ENCODE data around the gene ADGRV1. TPM values are rescaled to one million over a fixed set of nuclear protein-coding genes. Genes with fewer than 3 reads are reported as not detected.

ADGRV1 gene
- total and polyA plus RNA-seq, 9 of the 15 experiments (the other 6 are each of a cell fraction or from before 2014, with no cell fraction given) = 21.7 to 156 (median 58.2) TPM

DNA sequence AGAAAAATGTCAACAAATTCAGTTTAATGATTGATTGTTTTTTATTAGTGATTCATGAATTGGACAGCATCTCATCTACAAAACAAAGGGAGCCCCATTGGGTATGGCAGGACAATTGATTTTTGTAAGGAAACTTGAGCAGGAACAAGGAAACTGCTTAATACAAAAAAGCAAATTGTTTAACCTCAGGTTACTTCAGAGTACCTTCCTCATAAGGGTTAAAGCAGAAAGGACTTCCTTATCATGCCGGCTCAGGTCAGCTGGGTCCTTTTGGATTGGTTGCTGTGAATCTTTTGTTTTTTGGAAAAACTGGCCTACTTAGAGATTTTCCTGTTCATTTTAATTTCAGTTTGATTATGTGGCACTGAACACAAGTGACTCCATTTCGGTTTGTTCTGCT is 612.7 kb downstream of the ADGRV1 start (continued):
- TF ChIP-seq, protein P1, sequence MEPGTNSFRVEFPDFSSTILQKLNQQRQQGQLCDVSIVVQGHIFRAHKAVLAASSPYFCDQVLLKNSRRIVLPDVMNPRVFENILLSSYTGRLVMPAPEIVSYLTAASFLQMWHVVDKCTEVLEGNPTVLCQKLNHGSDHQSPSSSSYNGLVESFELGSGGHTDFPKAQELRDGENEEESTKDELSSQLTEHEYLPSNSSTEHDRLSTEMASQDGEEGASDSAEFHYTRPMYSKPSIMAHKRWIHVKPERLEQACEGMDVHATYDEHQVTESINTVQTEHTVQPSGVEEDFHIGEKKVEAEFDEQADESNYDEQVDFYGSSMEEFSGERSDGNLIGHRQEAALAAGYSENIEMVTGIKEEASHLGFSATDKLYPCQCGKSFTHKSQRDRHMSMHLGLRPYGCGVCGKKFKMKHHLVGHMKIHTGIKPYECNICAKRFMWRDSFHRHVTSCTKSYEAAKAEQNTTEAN (CRISPR knock-in tag; IDR thresholded peaks at IDR 0.05) = no peak
- TF ChIP-seq, protein P2, sequence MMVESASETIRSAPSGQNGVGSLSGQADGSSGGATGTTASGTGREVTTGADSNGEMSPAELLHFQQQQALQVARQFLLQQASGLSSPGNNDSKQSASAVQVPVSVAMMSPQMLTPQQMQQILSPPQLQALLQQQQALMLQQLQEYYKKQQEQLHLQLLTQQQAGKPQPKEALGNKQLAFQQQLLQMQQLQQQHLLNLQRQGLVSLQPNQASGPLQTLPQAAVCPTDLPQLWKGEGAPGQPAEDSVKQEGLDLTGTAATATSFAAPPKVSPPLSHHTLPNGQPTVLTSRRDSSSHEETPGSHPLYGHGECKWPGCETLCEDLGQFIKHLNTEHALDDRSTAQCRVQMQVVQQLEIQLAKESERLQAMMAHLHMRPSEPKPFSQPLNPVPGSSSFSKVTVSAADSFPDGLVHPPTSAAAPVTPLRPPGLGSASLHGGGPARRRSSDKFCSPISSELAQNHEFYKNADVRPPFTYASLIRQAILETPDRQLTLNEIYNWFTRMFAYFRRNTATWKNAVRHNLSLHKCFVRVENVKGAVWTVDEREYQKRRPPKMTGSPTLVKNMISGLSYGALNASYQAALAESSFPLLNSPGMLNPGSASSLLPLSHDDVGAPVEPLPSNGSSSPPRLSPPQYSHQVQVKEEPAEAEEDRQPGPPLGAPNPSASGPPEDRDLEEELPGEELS (CRISPR knock-in tag; IDR thresholded peaks at IDR 0.05; ENCODE audit: borderline replicate concordance) = no peak
- TF ChIP-seq, protein P3, sequence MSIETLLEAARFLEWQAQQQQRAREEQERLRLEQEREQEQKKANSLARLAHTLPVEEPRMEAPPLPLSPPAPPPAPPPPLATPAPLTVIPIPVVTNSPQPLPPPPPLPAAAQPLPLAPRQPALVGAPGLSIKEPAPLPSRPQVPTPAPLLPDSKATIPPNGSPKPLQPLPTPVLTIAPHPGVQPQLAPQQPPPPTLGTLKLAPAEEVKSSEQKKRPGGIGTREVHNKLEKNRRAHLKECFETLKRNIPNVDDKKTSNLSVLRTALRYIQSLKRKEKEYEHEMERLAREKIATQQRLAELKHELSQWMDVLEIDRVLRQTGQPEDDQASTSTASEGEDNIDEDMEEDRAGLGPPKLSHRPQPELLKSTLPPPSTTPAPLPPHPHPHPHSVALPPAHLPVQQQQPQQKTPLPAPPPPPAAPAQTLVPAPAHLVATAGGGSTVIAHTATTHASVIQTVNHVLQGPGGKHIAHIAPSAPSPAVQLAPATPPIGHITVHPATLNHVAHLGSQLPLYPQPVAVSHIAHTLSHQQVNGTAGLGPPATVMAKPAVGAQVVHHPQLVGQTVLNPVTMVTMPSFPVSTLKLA (conservative IDR thresholded peaks at IDR 0.05) = no peak
- TF ChIP-seq PHF8 (IDR thresholded peaks at IDR 0.05; ENCODE audit: borderline replicate concordance, low read length) (no peak), MYC (IDR thresholded peaks at IDR 0.05; ENCODE audit: low read depth, low read length) (no peak), MYC (CRISPR knock-in tag; IDR thresholded peaks at IDR 0.05; ENCODE audit: borderline replicate concordance, low read depth) (no peak), RFX5 (IDR thresholded peaks at IDR 0.05; ENCODE audit: low read depth, low read length) (no peak), BRCA1 (IDR thresholded peaks at IDR 0.05) (no peak), BRCA1 (CRISPR knock-in tag; IDR thresholded peaks at IDR 0.05) (no peak), CBFB (CRISPR knock-in tag; IDR thresholded peaks at IDR 0.05) (no peak)
- TF ChIP-seq, protein P4, sequence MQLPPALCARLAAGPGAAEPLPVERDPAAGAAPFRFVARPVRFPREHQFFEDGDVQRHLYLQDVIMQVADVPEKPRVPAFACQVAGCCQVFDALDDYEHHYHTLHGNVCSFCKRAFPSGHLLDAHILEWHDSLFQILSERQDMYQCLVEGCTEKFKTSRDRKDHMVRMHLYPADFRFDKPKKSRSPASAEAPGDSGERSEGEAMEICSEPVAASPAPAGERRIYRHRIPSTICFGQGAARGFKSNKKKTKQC (CRISPR knock-in tag; IDR thresholded peaks at IDR 0.05) = no peak
- TF ChIP-seq, protein P5, sequence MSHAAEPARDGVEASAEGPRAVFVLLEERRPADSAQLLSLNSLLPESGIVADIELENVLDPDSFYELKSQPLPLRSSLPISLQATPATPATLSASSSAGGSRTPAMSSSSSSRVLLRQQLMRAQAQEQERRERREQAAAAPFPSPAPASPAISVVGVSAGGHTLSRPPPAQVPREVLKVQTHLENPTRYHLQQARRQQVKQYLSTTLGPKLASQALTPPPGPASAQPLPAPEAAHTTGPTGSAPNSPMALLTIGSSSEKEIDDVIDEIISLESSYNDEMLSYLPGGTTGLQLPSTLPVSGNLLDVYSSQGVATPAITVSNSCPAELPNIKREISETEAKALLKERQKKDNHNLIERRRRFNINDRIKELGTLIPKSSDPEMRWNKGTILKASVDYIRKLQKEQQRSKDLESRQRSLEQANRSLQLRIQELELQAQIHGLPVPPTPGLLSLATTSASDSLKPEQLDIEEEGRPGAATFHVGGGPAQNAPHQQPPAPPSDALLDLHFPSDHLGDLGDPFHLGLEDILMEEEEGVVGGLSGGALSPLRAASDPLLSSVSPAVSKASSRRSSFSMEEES (CRISPR knock-in tag; IDR thresholded peaks at IDR 0.05) = no peak

Measured in K562 (cell line).